K562 (cell line): Measurements from ENCODE around the gene FIS1. TPM values are rescaled to one million over a fixed set of nuclear protein-coding genes. Genes with fewer than 3 reads are reported as not detected.
A peak's percentile ranks its signal among the peaks of the same experiment; 100 is the strongest.

Experiments used
- BMI1 ChIP-seq: fragments of 150-350 bp; IDR thresholded peaks from 2 replicates; pipeline ENCODE4 v1.6.1; 2014; ENCODE audit warnings: low read length
- FOXP4 ChIP-seq: sonication (generic); formaldehyde crosslinking; IDR thresholded peaks from 2 replicates; pipeline ENCODE4 v1.8.0; 2022; ENCODE audit warnings: mild to moderate bottlenecking, missing genetic modification reagents, borderline replicate concordance
- KAT2B ChIP-seq: IDR thresholded peaks from one replicate; pipeline ENCODE4 v1.6.1; 2012; ENCODE audit warnings: low read depth, mild to moderate bottlenecking, control low read depth, inconsistent platforms, low read length, moderate library complexity
- KLF10 ChIP-seq: fragments of 250-450 bp; sonication (Bioruptor Pico); IDR thresholded peaks from 2 replicates; pipeline ENCODE4 v1.6.1; 2021; ENCODE audit warnings: matching md5 sums
- KLF16 ChIP-seq: IDR thresholded peaks from 2 replicates; pipeline ENCODE4 v1.6.1; 2016; ENCODE audit warnings: antibody characterized with exemption
- NFE2L1 ChIP-seq: fragments of 450-650 bp; IDR thresholded peaks from 2 replicates; pipeline ENCODE4 v1.6.1; 2016; ENCODE audit warnings: missing genetic modification characterization, low read depth, mild to moderate bottlenecking, missing compliant biosample characterization, moderate library complexity, borderline replicate concordance
- NR2C1 ChIP-seq, 2 experiments: fragments of 450-650 bp; IDR thresholded peaks; 2 replicates each; pipeline ENCODE4 v1.6.1; 2017; ENCODE audit warnings: mild to moderate bottlenecking in 2 of 2, antibody characterized with exemption in 1 of 2, inconsistent platforms in 1 of 2, missing compliant biosample characterization in 1 of 2, missing genetic modification characterization in 1 of 2
- NR2F6 ChIP-seq: fragments of 450-650 bp; formaldehyde crosslinking; IDR thresholded peaks from 2 replicates; pipeline ENCODE4 v1.4.0; 2020; ENCODE audit warnings: mild to moderate bottlenecking
- NRF1 ChIP-seq, 2 experiments: fragments of 450-650 bp; IDR thresholded peaks in 1 of 2; conservative IDR thresholded peaks in 1 of 2; 2 replicates each; pipeline ENCODE4 v1.6.1; 2014; ENCODE audit warnings: mild to moderate bottlenecking in 2 of 2
- SAFB ChIP-seq: fragments of 200-400 bp; formaldehyde crosslinking; IDR thresholded peaks from 2 replicates; pipeline ENCODE4 v1.6.1; 2017; ENCODE audit warnings: low read depth, low read length, borderline replicate concordance
- TAF15 ChIP-seq: fragments of 200-400 bp; formaldehyde crosslinking; IDR thresholded peaks from 2 replicates; pipeline ENCODE4 v1.6.1; 2017; ENCODE audit warnings: mild to moderate bottlenecking, low read depth, low read length, moderate library complexity
- ZNF239 ChIP-seq: fragments of 250-450 bp; sonication (Bioruptor Pico); IDR thresholded peaks from 2 replicates; pipeline ENCODE4 v1.4.0; 2020; ENCODE audit warnings: mild to moderate bottlenecking
- ZNF311 ChIP-seq: fragments of 250-450 bp; sonication (Bioruptor Pico); IDR thresholded peaks from 2 replicates; pipeline ENCODE4 v1.4.0; 2020; ENCODE audit warnings: mild to moderate bottlenecking, moderate library complexity
- ZNF41 ChIP-seq: fragments of 250-450 bp; sonication (Bioruptor Pico); conservative IDR thresholded peaks from 2 replicates; pipeline ENCODE4 v1.4.0; 2020; ENCODE audit warnings: mild to moderate bottlenecking
- polyA plus RNA-seq, 8 experiments: library from polyadenylated mRNA; depleted of rRNA in 4 of 8; stranded (reverse) in 5 of 8; unstranded in 3 of 8; fragments of >200 nt; fragmentation: Nextera tagmentation in 2 of 8; fragmentation: Illumina TruSeq in 1 of 8; extraction: Ambion mirVana in 2 of 8; extraction: Trizol in 1 of 8; gene quantifications; 2 replicates each; pipeline versions ENCODE4 v1.2.1 to v1.2.3, GENCODE V29; 2011 to 2014; ENCODE audit warnings: inconsistent platforms in 1 of 8, missing spikeins in 1 of 8
- total RNA-seq, 7 experiments: library from RNA; depleted of rRNA in 6 of 7; stranded (reverse); fragments of >200 nt in 6 of 7; fragmentation: Illumina TruSeq in 2 of 7; extraction: Trizol in 2 of 7; gene quantifications; 2 replicates each; pipeline versions ENCODE4 v1.2.1 to v1.2.3, GENCODE V29; 2011 to 2021; ENCODE audit warnings: low replicate concordance in 1 of 7
- TF ChIP-seq, protein P1 (sequence below): fragments of 450-650 bp; IDR thresholded peaks from 2 replicates; pipeline ENCODE4 v1.6.1; 2016; ENCODE audit warnings: mild to moderate bottlenecking, moderate library complexity

Gene FIS1
- total and polyA plus RNA-seq, 9 of the 15 experiments (the other 6 are each of a cell fraction or from before 2014, with no cell fraction given): 86.0 to 257 (median 144) TPM

DNA sequence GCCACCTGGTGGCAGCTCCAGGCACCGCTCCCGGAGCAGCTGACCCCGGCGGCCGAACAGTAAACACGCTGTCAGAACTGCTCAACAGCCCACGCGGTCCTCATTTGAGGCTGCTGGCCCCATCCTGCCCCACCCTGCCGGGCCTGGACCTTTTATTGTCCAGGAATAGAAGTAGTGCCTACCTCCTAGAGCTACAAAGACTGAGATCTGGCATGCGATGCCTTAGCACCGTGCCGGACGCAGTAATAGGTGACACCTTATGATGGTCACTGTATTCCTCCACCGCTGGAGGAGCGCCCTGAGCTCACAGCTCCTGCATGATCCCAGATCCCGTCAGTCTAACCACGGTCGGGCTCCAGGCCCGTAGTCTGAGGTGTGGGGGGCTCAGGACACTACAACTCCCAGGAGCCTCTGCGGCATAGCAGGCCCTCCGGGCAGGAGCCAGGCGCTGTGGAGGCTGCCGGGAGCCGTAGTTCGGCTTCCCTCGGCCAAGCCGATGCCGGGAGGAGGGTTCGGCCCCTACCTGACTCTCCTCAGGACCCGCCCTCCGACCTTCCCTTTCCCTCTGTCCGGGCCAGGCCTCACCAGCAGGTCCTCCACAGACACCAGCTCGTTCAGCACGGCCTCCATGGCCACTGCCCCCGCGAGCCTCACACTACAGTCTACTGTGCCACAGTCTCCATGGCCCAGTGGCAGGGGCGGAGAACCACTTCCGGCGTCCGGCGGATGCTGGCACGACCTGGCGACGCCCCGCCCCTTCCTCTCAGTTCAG is at the start of gene FIS1 (continued):
- 0 out of 2 replicates have a peak, but pooled peaks have one; percentile 53 for TF ChIP-seq FOXP4 (CRISPR knock-in tag)
- TF ChIP-seq NFE2L1 (tag): no peak
- TF ChIP-seq KLF10 (CRISPR knock-in tag): no peak
- TF ChIP-seq ZNF311 (CRISPR knock-in tag): no peak
- peak; percentile 90 for TF ChIP-seq NR2C1 (IDR thresholded peaks at IDR 0.05)
- peak; percentile 91 for TF ChIP-seq NR2C1 (tag; IDR thresholded peaks at IDR 0.05)
- TF ChIP-seq TAF15: no peak
- TF ChIP-seq NR2F6 (CRISPR knock-in tag): no peak
- TF ChIP-seq KLF16: no peak
- TF ChIP-seq KAT2B: no peak
- no peak for TF ChIP-seq NRF1 (conservative IDR thresholded peaks at IDR 0.05 in 1 of 2, IDR thresholded peaks at IDR 0.05 in 1 of 2)
- no peak for TF ChIP-seq ZNF239 (CRISPR knock-in tag)
- no peak for TF ChIP-seq BMI1
- no peak for TF ChIP-seq ZNF41 (CRISPR knock-in tag)
- TF ChIP-seq SAFB: no peak
- TF ChIP-seq, protein P1, sequence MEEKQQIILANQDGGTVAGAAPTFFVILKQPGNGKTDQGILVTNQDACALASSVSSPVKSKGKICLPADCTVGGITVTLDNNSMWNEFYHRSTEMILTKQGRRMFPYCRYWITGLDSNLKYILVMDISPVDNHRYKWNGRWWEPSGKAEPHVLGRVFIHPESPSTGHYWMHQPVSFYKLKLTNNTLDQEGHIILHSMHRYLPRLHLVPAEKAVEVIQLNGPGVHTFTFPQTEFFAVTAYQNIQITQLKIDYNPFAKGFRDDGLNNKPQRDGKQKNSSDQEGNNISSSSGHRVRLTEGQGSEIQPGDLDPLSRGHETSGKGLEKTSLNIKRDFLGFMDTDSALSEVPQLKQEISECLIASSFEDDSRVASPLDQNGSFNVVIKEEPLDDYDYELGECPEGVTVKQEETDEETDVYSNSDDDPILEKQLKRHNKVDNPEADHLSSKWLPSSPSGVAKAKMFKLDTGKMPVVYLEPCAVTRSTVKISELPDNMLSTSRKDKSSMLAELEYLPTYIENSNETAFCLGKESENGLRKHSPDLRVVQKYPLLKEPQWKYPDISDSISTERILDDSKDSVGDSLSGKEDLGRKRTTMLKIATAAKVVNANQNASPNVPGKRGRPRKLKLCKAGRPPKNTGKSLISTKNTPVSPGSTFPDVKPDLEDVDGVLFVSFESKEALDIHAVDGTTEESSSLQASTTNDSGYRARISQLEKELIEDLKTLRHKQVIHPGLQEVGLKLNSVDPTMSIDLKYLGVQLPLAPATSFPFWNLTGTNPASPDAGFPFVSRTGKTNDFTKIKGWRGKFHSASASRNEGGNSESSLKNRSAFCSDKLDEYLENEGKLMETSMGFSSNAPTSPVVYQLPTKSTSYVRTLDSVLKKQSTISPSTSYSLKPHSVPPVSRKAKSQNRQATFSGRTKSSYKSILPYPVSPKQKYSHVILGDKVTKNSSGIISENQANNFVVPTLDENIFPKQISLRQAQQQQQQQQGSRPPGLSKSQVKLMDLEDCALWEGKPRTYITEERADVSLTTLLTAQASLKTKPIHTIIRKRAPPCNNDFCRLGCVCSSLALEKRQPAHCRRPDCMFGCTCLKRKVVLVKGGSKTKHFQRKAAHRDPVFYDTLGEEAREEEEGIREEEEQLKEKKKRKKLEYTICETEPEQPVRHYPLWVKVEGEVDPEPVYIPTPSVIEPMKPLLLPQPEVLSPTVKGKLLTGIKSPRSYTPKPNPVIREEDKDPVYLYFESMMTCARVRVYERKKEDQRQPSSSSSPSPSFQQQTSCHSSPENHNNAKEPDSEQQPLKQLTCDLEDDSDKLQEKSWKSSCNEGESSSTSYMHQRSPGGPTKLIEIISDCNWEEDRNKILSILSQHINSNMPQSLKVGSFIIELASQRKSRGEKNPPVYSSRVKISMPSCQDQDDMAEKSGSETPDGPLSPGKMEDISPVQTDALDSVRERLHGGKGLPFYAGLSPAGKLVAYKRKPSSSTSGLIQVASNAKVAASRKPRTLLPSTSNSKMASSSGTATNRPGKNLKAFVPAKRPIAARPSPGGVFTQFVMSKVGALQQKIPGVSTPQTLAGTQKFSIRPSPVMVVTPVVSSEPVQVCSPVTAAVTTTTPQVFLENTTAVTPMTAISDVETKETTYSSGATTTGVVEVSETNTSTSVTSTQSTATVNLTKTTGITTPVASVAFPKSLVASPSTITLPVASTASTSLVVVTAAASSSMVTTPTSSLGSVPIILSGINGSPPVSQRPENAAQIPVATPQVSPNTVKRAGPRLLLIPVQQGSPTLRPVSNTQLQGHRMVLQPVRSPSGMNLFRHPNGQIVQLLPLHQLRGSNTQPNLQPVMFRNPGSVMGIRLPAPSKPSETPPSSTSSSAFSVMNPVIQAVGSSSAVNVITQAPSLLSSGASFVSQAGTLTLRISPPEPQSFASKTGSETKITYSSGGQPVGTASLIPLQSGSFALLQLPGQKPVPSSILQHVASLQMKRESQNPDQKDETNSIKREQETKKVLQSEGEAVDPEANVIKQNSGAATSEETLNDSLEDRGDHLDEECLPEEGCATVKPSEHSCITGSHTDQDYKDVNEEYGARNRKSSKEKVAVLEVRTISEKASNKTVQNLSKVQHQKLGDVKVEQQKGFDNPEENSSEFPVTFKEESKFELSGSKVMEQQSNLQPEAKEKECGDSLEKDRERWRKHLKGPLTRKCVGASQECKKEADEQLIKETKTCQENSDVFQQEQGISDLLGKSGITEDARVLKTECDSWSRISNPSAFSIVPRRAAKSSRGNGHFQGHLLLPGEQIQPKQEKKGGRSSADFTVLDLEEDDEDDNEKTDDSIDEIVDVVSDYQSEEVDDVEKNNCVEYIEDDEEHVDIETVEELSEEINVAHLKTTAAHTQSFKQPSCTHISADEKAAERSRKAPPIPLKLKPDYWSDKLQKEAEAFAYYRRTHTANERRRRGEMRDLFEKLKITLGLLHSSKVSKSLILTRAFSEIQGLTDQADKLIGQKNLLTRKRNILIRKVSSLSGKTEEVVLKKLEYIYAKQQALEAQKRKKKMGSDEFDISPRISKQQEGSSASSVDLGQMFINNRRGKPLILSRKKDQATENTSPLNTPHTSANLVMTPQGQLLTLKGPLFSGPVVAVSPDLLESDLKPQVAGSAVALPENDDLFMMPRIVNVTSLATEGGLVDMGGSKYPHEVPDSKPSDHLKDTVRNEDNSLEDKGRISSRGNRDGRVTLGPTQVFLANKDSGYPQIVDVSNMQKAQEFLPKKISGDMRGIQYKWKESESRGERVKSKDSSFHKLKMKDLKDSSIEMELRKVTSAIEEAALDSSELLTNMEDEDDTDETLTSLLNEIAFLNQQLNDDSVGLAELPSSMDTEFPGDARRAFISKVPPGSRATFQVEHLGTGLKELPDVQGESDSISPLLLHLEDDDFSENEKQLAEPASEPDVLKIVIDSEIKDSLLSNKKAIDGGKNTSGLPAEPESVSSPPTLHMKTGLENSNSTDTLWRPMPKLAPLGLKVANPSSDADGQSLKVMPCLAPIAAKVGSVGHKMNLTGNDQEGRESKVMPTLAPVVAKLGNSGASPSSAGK: peak; percentile 92
